Stimulated activated memory B cell treated with anti-CD40 and anti-IgM and Interleukin-4, amounts not matched to agents 10 μg/mL and 1 μg/mL and 100 μg/mL, for 72 hours (primary cell): ENCODE data around the gene TRIM72.
"Not testable (repeated sequence)": the region's sequence is repeated elsewhere in the genome, so short reads cannot be mapped to it uniquely, and the experiment has no call there.

Source experiments
- ATAC-seq: fragments of 150-1000 bp; cut with Tn5 transposase; 2 replicates; pipeline ENCODE4 v1.10.0; 2021
- H3K27ac Mint-ChIP-seq: one replicate; pipeline ENCODE4 v1.8.0; 2022; ENCODE audit warnings: mild to moderate bottlenecking, mixed read lengths
- H3K27me3 Mint-ChIP-seq: one replicate; pipeline ENCODE4 v1.8.0; 2022; ENCODE audit warnings: mixed read lengths
- H3K36me3 Mint-ChIP-seq: one replicate; pipeline ENCODE4 v1.8.0; 2022; ENCODE audit warnings: mixed read lengths
- H3K4me1 Mint-ChIP-seq: one replicate; pipeline ENCODE4 v1.8.0; 2022; ENCODE audit warnings: mixed read lengths
- H3K4me3 Mint-ChIP-seq: one replicate; pipeline ENCODE4 v1.8.0; 2022; ENCODE audit warnings: mild to moderate bottlenecking, moderate library complexity, mixed read lengths
- H3K9me3 Mint-ChIP-seq: one replicate; pipeline ENCODE4 v1.8.0; 2022; ENCODE audit warnings: mixed read lengths

TRIM72 gene

DNA sequence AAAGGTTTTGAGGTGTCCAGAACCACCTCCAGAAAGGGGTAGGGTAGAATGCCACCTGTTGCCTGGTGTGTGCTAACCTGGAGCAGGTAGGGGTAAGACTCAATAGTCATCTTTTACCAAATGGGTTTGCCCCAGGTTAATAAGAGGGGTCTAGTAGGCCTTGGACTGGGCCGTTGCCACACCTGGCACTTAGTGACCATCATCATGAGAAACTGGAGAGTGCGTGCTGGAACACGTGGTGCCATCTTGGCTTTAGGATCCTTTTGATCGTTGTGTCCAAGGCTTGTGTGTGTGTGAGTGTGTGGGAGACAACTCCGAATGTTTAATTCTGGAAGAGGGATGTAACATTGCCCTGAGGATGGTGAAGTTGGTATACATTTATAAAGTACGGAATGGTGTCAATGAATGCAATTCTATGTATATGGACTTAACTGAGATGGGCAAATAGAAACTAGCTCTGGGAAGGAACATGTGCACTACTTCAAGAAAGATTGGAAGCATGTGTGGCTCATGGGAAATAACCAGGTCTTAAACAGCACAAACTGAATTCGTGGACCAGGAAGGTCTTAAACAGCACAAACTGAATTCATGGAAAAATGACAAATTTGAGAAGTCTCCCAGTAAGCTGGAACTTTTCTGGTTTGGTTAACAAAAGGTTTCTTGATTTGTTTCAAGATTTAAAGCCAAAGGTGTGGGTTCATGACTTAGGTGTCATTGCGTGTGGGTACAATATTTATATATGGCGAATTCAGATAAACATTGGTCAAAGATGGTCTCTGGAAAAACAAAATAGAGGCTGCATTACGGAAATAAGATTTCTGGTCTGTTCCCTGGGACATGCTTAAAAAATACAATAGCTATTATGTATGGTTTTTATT is 26.8 kb upstream of the TRIM72 start:
- Mint-ChIP-seq H3K4me3 (no peak overlapping the region), H3K27me3 (no peaks in the 10 kb centered on the region), H3K9me3 (no peaks in the 10 kb centered on the region), H3K4me1 (peaks cover 77% of the 10 kb centered on the region), H3K27ac (no peak overlapping the region), H3K36me3 (peaks cover 97% of the 10 kb centered on the region)
- ATAC-seq = no peak

DNA sequence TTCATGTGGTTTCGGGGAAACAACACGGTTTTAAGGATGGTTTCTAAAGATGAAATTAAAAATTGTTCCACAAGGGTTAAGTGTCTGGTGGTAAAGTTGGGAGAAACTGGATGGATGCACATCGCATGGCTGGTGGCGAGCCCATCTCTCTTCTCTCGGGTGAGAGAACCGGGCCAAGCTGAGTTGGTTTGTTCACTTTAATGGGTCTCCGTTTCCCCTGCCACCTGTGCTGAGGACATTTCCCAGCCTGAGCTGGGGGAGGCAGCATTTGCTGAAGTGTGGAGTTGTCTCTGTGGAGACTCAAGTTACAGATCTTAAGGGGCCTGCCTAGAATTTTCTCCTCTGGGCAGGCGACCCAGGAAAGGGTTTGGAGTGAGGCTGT is 26.1 kb upstream of the TRIM72 start:
- no peaks in the 10 kb centered on the region for H3K9me3 Mint-ChIP-seq
- no peak overlapping the region for H3K4me3 Mint-ChIP-seq
- H3K27ac Mint-ChIP-seq = peak overlapping the region; percentile 48
- peaks cover 72% of the 10 kb centered on the region for H3K4me1 Mint-ChIP-seq
- peaks cover 91% of the 10 kb centered on the region for H3K36me3 Mint-ChIP-seq
- no peaks in the 10 kb centered on the region for H3K27me3 Mint-ChIP-seq
- ATAC-seq = no peak

GRCh38 chr16:31188450-31189411 is 25.2 kb upstream of the TRIM72 start:
- Mint-ChIP-seq H3K4me3 (no peak overlapping the region), H3K27me3 (no peaks in the 10 kb centered on the region), H3K36me3 (peaks cover 89% of the 10 kb centered on the region), H3K27ac (peak overlapping the region; percentile 48), H3K4me1 (peaks cover 70% of the 10 kb centered on the region), H3K9me3 (no peaks in the 10 kb centered on the region)
- ATAC-seq = no peak

GRCh38 chr16:31189412-31189778 is 24.5 kb upstream of the TRIM72 start:
- Mint-ChIP-seq H3K27ac (peak overlapping the region; percentile 48), H3K27me3 (no peaks in the 10 kb centered on the region)
- ATAC-seq = no peak

DNA sequence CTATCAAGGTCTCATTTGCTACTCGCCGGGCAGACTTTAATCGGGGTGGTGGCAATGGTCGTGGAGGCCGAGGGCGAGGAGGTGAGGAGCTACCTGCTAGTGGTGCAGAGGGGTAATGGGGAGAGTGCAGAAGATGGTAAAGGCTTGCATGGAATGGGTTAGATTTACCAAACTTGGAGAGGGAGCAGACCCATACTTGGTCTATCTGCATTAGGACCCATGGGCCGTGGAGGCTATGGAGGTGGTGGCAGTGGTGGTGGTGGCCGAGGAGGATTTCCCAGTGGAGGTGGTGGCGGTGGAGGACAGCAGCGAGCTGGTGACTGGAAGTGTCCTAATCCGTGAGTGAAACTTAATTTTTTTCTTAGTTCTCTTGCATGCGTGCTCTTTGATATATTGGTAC is 23.9 kb upstream of the TRIM72 start:
- ATAC-seq = no peak
- no peaks in the 10 kb centered on the region for H3K27me3 Mint-ChIP-seq
- peaks cover 88% of the 10 kb centered on the region for H3K36me3 Mint-ChIP-seq
- H3K4me1 Mint-ChIP-seq = peaks cover 63% of the 10 kb centered on the region
- peak overlapping the region; percentile 48 for H3K27ac Mint-ChIP-seq
- no peaks in the 10 kb centered on the region for H3K9me3 Mint-ChIP-seq
- no peak overlapping the region for H3K4me3 Mint-ChIP-seq

More at GRCh38 chr16:31189412-31189778, 24.5 kb upstream of the TRIM72 start:
- H3K36me3 Mint-ChIP-seq = peaks cover 90% of the 10 kb centered on the region
- peaks cover 70% of the 10 kb centered on the region for H3K4me1 Mint-ChIP-seq
- H3K9me3 Mint-ChIP-seq = no peaks in the 10 kb centered on the region
- no peak overlapping the region for H3K4me3 Mint-ChIP-seq

DNA sequence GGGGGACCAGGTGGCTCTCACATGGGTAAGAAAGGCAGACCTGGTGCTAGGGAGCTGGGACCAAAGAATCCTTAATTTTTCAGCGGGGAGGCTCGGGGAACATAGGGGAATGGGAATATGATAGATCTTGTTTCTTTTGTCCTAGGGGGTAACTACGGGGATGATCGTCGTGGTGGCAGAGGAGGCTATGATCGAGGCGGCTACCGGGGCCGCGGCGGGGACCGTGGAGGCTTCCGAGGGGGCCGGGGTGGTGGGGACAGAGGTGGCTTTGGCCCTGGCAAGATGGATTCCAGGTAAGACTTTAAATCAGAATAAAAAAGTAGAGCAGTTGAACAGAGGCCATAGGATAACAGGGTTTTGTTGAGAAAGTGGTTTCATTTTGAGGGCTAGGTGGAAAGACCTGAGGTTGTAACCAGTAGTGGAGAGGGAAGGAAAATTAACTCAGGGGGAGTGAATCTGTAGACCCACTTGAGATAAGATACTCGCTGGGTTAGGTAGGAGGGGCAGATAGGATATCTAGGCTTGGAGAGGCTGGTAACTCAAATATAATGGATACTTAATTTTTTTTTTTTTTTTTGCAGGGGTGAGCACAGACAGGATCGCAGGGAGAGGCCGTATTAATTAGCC is 23.0 kb upstream of the TRIM72 start:
- no peaks in the 10 kb centered on the region for H3K27me3 Mint-ChIP-seq
- H3K27ac Mint-ChIP-seq = peak overlapping the region; percentile 48
- ATAC-seq = no peak
- no peak overlapping the region for H3K4me3 Mint-ChIP-seq
- H3K4me1 Mint-ChIP-seq = peaks cover 56% of the 10 kb centered on the region
- peaks cover 84% of the 10 kb centered on the region for H3K36me3 Mint-ChIP-seq
- no peaks in the 10 kb centered on the region for H3K9me3 Mint-ChIP-seq

- Mint-ChIP-seq H3K4me3 (no peak overlapping the region), H3K4me1 (peaks cover 53% of the 10 kb centered on the region), H3K27ac (peak overlapping the region; percentile 35)
Measured at GRCh38 chr16:31191697-31192428, 22.1 kb upstream of the TRIM72 start.

GRCh38 chr16:31192856-31193642 is 20.9 kb upstream of the TRIM72 start:
- Mint-ChIP-seq H3K36me3 (peaks cover 67% of the 10 kb centered on the region), H3K27ac (no peak overlapping the region), H3K4me1 (peaks cover 50% of the 10 kb centered on the region), H3K27me3 (no peaks in the 10 kb centered on the region), H3K4me3 (no peak overlapping the region), H3K9me3 (no peaks in the 10 kb centered on the region)
- ATAC-seq = no peak

More at GRCh38 chr16:31191697-31192428, 22.1 kb upstream of the TRIM72 start:
- Mint-ChIP-seq H3K36me3 (peaks cover 79% of the 10 kb centered on the region), H3K27me3 (no peaks in the 10 kb centered on the region), H3K9me3 (no peaks in the 10 kb centered on the region)
- no peak for ATAC-seq

GRCh38 chr16:31193874-31194273 is 20.0 kb upstream of the TRIM72 start:
- H3K27ac Mint-ChIP-seq = no peak overlapping the region
- H3K4me1 Mint-ChIP-seq = peaks cover 58% of the 10 kb centered on the region
- no peaks in the 10 kb centered on the region for H3K9me3 Mint-ChIP-seq
- H3K27me3 Mint-ChIP-seq = no peaks in the 10 kb centered on the region
- H3K36me3 Mint-ChIP-seq = peaks cover 59% of the 10 kb centered on the region
- no peak for ATAC-seq
- H3K4me3 Mint-ChIP-seq = no peak overlapping the region

- Mint-ChIP-seq H3K4me3 (no peak overlapping the region), H3K9me3 (no peaks in the 10 kb centered on the region), H3K27ac (no peak overlapping the region), H3K27me3 (no peaks in the 10 kb centered on the region), H3K36me3 (peaks cover 55% of the 10 kb centered on the region), H3K4me1 (peaks cover 57% of the 10 kb centered on the region)
- ATAC-seq = no peak
Measured at GRCh38 chr16:31194898-31195297, 19.0 kb upstream of the TRIM72 start.

DNA sequence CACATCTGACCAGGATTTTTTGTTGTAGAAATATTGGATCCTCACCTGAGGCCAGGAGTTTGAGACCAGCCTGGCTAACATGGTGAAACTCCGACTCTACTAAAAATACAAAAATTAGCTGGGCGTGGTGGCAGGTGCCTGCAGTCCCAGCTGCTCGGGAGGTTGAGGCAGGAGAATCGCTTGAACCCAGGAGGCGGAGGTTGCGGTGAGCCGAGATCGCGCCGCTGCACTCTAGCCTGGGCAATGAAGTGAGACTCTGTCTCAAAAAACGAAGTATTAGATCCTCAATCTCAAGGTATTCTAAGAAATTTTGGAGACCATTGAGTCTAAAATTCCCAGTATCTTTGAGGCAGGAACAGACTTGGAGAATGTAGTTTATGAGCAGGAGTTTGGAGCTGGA is 18.1 kb upstream of the TRIM72 start:
- ATAC-seq, H3K4me3 Mint-ChIP-seq, H3K27me3 Mint-ChIP-seq, H3K27ac Mint-ChIP-seq, H3K9me3 Mint-ChIP-seq: not testable (repeated sequence)
- H3K4me1 Mint-ChIP-seq = peaks cover 53% of the 10 kb centered on the region
- H3K36me3 Mint-ChIP-seq = peaks cover 45% of the 10 kb centered on the region

DNA sequence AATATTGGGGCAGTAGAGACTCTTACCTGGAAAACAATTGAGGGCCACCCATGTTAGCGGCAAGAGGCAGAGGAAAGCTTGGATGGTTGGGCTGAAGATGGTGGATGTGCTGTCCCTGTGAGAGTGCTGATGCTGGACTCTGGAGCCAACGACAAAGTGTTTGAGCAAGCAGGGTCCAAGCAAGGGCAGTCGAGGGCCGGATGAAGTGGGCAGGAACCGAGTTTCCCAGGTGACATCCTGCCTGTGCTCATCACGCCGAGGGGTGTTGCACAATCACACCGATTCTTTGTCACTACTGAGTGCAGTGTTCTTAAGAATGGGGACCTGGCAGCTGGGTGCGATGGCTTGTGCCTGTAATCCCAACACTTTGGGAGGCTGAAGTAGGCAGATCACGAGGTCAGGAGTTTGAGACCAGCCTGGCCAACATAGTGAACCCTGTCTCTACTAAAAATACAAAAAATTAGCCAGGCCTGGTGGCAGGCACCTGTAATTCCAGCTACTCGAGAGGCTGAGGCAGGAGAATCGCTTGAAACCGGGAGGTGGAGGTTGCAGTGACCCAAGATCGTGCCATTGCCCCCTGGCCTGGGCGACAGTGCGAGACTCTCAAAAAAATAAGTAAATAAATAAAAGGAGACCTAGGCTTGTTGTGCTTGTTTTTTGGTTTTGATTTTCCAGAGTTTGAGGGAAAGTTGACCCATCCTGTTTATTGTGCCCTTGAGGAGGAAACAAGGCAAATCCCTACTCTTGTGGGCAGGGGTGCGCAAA is 17.4 kb upstream of the TRIM72 start:
- Mint-ChIP-seq H3K27me3 (no peaks in the 10 kb centered on the region), H3K4me3 (no peak overlapping the region), H3K4me1 (peaks cover 53% of the 10 kb centered on the region), H3K27ac (no peak overlapping the region), H3K9me3 (no peaks in the 10 kb centered on the region), H3K36me3 (peaks cover 39% of the 10 kb centered on the region)
- ATAC-seq = no peak

DNA sequence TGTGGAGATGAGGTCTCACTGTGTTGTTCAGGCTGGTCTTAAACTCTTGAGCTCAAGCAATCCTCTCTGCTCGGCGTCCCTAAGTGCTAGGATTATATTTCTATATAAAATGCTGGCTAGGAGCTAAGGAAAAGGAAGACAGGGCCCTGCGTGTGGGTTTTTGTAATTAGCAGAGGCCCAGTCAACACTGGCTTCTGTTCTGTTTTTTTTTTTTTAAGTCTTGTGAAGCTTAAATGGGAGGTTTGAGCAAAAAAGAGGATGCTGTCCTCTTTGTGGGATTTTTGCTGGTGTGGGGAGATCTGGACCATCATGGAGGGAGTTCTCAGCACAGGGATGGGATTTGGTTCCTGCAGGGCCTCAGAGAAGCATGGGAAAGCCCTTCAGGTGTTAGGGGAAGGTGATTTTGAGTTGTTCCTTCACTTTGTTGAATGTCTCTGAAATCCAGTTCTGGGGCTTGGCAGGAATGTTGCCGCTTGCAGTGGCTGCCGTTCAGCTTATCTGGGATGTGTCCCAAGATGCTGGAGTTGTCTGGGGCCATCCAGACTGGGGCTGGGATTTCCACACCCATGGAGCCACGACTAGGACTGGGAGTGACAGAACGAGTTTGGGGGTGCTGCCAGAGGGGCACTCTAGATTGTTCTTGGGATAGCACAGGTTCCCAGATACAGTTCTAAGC is 15.6 kb upstream of the TRIM72 start:
- H3K36me3 Mint-ChIP-seq = peaks cover 29% of the 10 kb centered on the region
- no peak overlapping the region for H3K4me3 Mint-ChIP-seq
- peak overlapping the region; percentile 68 for H3K27ac Mint-ChIP-seq
- H3K9me3 Mint-ChIP-seq = no peaks in the 10 kb centered on the region
- peaks cover 56% of the 10 kb centered on the region for H3K4me1 Mint-ChIP-seq
- ATAC-seq = no peak
- no peaks in the 10 kb centered on the region for H3K27me3 Mint-ChIP-seq
